OCI-LY3 (cell line): Measurements from ENCODE around the gene NTNG1.

Experiments
- H2AFZ ChIP-seq: fragments of 200-600, 300-600 bp; shearing (Covaris generic); 2 replicates; pipeline ENCODE4 v1.6.0; 2014; ENCODE audit warnings: antibody characterized with exemption, low read depth, low read length
- H3K27ac ChIP-seq: fragments of 200-600, 300-600 bp; sonication (generic); 2 replicates; pipeline ENCODE4 v1.5.1; 2014; ENCODE audit warnings: mild to moderate bottlenecking, low read length, moderate library complexity, mixed read lengths
- H3K27me3 ChIP-seq: fragments of 200-600, 300-600 bp; sonication (generic); 2 replicates; pipeline ENCODE4 v1.6.1; 2014; ENCODE audit warnings: low read depth, low read length, mixed read lengths
- H3K36me3 ChIP-seq: fragments of 200-600, 300-600 bp; sonication (generic); replicated peaks from 2 replicates; pipeline ENCODE3; 2014; ENCODE audit warnings: low read depth, low read length, mixed read lengths
- H3K4me1 ChIP-seq: fragments of 300-600, 200-600 bp; sonication (generic); 2 replicates; pipeline ENCODE4 v1.6.1; 2014; ENCODE audit warnings: low read length, mixed read lengths
- H3K4me2 ChIP-seq: fragments of 200-600, 300-600 bp; sonication (generic); 2 replicates; pipeline ENCODE4 v1.6.1; 2014; ENCODE audit warnings: low read length, mixed read lengths
- H3K4me3 ChIP-seq: fragments of 300-600, 200-600 bp; sonication (generic); 2 replicates; pipeline ENCODE4 v1.5.1; 2014; ENCODE audit warnings: antibody characterized with exemption, mild to moderate bottlenecking, low read length, moderate library complexity
- H3K79me2 ChIP-seq: fragments of 300-600, 200-600 bp; shearing (Covaris generic); 2 replicates; pipeline ENCODE4 v1.6.1; 2014; ENCODE audit warnings: mild to moderate bottlenecking, low read length, mixed read lengths
- H3K9ac ChIP-seq: fragments of 300-600, 200-600 bp; shearing (Covaris generic); 2 replicates; pipeline ENCODE4 v1.6.0; 2014; ENCODE audit warnings: mild to moderate bottlenecking, low read length, moderate library complexity
- H3K9me3 ChIP-seq: fragments of 200-600, 300-600 bp; shearing (Covaris generic); 2 replicates; pipeline ENCODE4 v1.6.1; 2014; ENCODE audit warnings: low read length, mixed read lengths; ENCODE audit not compliant: insufficient read depth
- H4K20me1 ChIP-seq: fragments of 200-600, 300-600 bp; sonication (generic); 2 replicates; pipeline ENCODE4 v1.6.1; 2016; ENCODE audit warnings: low read length, mixed read lengths; ENCODE audit not compliant: insufficient read depth
- EZH2phosphoT487 ChIP-seq: fragments of 200-600 bp; shearing (Covaris generic); IDR thresholded peaks from 2 replicates; pipeline ENCODE4 v1.6.1; 2018; ENCODE audit warnings: antibody characterized with exemption, mixed run types, low read depth
- TF ChIP-seq, protein P1 (sequence below): fragments of 200-600, 300-600 bp; sonication (generic); IDR thresholded peaks from 2 replicates; pipeline ENCODE4 v1.5.1; 2014; ENCODE audit warnings: antibody characterized with exemption, low read length, low read depth

The NTNG1 gene

GRCh38 chr1:107343601-107344000 is 202.8 kb downstream of the NTNG1 start:
- Histone ChIP-seq H3K4me2 (no peak overlapping the region), H3K79me2 (no peaks in the 10 kb centered on the region), H2AFZ (no peak overlapping the region), H3K27me3 (no peaks in the 10 kb centered on the region), H3K27ac (no peak overlapping the region), H3K9ac (no peak overlapping the region), H3K36me3 (no peaks in the 10 kb centered on the region), H3K4me3 (no peak overlapping the region), H3K9me3 (no peaks in the 10 kb centered on the region), H3K4me1 (no peaks in the 10 kb centered on the region), H4K20me1 (no peaks in the 10 kb centered on the region)
- TF ChIP-seq EZH2phosphoT487: no peak
- TF ChIP-seq, protein P1, sequence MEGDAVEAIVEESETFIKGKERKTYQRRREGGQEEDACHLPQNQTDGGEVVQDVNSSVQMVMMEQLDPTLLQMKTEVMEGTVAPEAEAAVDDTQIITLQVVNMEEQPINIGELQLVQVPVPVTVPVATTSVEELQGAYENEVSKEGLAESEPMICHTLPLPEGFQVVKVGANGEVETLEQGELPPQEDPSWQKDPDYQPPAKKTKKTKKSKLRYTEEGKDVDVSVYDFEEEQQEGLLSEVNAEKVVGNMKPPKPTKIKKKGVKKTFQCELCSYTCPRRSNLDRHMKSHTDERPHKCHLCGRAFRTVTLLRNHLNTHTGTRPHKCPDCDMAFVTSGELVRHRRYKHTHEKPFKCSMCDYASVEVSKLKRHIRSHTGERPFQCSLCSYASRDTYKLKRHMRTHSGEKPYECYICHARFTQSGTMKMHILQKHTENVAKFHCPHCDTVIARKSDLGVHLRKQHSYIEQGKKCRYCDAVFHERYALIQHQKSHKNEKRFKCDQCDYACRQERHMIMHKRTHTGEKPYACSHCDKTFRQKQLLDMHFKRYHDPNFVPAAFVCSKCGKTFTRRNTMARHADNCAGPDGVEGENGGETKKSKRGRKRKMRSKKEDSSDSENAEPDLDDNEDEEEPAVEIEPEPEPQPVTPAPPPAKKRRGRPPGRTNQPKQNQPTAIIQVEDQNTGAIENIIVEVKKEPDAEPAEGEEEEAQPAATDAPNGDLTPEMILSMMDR: no peak

- no peak for TF ChIP-seq EZH2phosphoT487
- TF ChIP-seq, protein P1: no peak
- Histone ChIP-seq H2AFZ (no peak overlapping the region), H3K4me2 (no peak overlapping the region), H3K36me3 (no peaks in the 10 kb centered on the region), H3K9ac (no peak overlapping the region), H3K27ac (no peak overlapping the region), H4K20me1 (no peaks in the 10 kb centered on the region), H3K4me3 (no peak overlapping the region), H3K4me1 (no peaks in the 10 kb centered on the region), H3K79me2 (no peaks in the 10 kb centered on the region), H3K27me3 (no peaks in the 10 kb centered on the region), H3K9me3 (no peaks in the 10 kb centered on the region)
Measured at GRCh38 chr1:107344268-107344760, 203.5 kb downstream of the NTNG1 start.

DNA sequence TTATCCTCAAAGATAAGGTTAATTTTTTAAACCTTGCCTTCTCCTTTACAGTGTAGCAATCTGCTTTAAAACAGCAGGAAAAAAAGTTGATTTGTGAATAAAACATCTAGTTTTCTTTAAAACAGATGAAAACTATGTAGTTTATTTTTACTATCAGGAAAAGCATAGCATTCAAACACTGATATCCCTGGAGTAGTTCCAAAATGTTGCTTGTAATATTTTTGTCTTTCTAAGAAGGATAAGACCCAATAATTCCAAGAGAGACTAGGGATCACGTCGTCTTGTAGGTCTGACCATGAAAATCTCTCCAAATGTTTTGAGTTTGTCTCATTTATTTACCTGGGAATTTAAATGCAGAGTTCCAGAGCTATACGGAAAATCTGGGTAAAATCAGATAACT is 204.0 kb downstream of the NTNG1 start:
- Histone ChIP-seq H3K27ac (no peak overlapping the region), H3K27me3 (no peaks in the 10 kb centered on the region), H2AFZ (no peak overlapping the region), H3K79me2 (no peaks in the 10 kb centered on the region), H3K4me2 (no peak overlapping the region), H4K20me1 (no peaks in the 10 kb centered on the region), H3K4me3 (no peak overlapping the region), H3K4me1 (no peaks in the 10 kb centered on the region), H3K9ac (no peak overlapping the region), H3K36me3 (no peaks in the 10 kb centered on the region), H3K9me3 (no peaks in the 10 kb centered on the region)
- no peak for TF ChIP-seq EZH2phosphoT487
- TF ChIP-seq, protein P1: no peak

- Histone ChIP-seq H3K36me3 (no peaks in the 10 kb centered on the region), H3K4me3 (no peak overlapping the region), H3K27ac (no peak overlapping the region), H2AFZ (no peak overlapping the region), H3K4me2 (no peak overlapping the region), H3K79me2 (no peaks in the 10 kb centered on the region), H3K4me1 (no peaks in the 10 kb centered on the region), H4K20me1 (no peaks in the 10 kb centered on the region), H3K9me3 (no peaks in the 10 kb centered on the region), H3K27me3 (no peaks in the 10 kb centered on the region), H3K9ac (no peak overlapping the region)
- TF ChIP-seq, protein P1: no peak
- TF ChIP-seq EZH2phosphoT487: no peak
Measured at GRCh38 chr1:107352850-107353249, 212.0 kb downstream of the NTNG1 start.
